Liver (tissue), 3 donors: ENCODE measurements around the gene HPCAL1.

Source experiments
- CTCF ChIP-seq: fragments of 150-350 bp; IDR thresholded peaks from 2 replicates; pipeline ENCODE4 v1.5.1; 2017; ENCODE audit warnings: improper control_type of control experiment, low read depth, low read length; ENCODE audit not compliant: missing input control
- GABPA ChIP-seq, 2 donors: IDR thresholded peaks in 1 of 2; conservative IDR thresholded peaks in 1 of 2; 2 replicates each; pipeline ENCODE4 v1.6.1; 2016; ENCODE audit warnings: antibody characterized with exemption in 2 of 2, mild to moderate bottlenecking in 1 of 2, moderate library complexity in 1 of 2
- JUND ChIP-seq, 2 donors: IDR thresholded peaks; 2 replicates each; pipeline ENCODE4 v1.6.1; 2016; ENCODE audit warnings: antibody characterized with exemption in 2 of 2
- RAD21 ChIP-seq, 2 donors: IDR thresholded peaks; 2 replicates each; pipeline ENCODE4 v1.6.1; 2016; ENCODE audit warnings: antibody characterized with exemption in 2 of 2, mild to moderate bottlenecking in 2 of 2
- SP1 ChIP-seq: IDR thresholded peaks from 2 replicates; pipeline ENCODE4 v1.6.1; 2018; ENCODE audit warnings: antibody characterized with exemption, mild to moderate bottlenecking
- TF ChIP-seq, protein P1 (sequence below): IDR thresholded peaks from 2 replicates; pipeline ENCODE4 v1.6.1; 2016; ENCODE audit warnings: antibody characterized with exemption, mild to moderate bottlenecking
- TF ChIP-seq, protein P2 (sequence below): IDR thresholded peaks from 2 replicates; pipeline ENCODE4 v1.6.1; 2016; ENCODE audit warnings: antibody characterized with exemption
- donor health status: healthy.
- donor health status: healthy.

GRCh38 chr2:10359246-10359645, 56.5 kb downstream of the HPCAL1 start:
- no peak for TF ChIP-seq GABPA (IDR thresholded peaks at IDR 0.05 in 1 of 2, conservative IDR thresholded peaks at IDR 0.05 in 1 of 2)
- TF ChIP-seq CTCF, result no peak
- TF ChIP-seq, protein P1, sequence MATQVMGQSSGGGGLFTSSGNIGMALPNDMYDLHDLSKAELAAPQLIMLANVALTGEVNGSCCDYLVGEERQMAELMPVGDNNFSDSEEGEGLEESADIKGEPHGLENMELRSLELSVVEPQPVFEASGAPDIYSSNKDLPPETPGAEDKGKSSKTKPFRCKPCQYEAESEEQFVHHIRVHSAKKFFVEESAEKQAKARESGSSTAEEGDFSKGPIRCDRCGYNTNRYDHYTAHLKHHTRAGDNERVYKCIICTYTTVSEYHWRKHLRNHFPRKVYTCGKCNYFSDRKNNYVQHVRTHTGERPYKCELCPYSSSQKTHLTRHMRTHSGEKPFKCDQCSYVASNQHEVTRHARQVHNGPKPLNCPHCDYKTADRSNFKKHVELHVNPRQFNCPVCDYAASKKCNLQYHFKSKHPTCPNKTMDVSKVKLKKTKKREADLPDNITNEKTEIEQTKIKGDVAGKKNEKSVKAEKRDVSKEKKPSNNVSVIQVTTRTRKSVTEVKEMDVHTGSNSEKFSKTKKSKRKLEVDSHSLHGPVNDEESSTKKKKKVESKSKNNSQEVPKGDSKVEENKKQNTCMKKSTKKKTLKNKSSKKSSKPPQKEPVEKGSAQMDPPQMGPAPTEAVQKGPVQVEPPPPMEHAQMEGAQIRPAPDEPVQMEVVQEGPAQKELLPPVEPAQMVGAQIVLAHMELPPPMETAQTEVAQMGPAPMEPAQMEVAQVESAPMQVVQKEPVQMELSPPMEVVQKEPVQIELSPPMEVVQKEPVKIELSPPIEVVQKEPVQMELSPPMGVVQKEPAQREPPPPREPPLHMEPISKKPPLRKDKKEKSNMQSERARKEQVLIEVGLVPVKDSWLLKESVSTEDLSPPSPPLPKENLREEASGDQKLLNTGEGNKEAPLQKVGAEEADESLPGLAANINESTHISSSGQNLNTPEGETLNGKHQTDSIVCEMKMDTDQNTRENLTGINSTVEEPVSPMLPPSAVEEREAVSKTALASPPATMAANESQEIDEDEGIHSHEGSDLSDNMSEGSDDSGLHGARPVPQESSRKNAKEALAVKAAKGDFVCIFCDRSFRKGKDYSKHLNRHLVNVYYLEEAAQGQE, result no peak
- TF ChIP-seq, protein P2, sequence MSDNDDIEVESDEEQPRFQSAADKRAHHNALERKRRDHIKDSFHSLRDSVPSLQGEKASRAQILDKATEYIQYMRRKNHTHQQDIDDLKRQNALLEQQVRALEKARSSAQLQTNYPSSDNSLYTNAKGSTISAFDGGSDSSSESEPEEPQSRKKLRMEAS, result no peak
- no peak for TF ChIP-seq RAD21 (IDR thresholded peaks at IDR 0.05)
- no peak for TF ChIP-seq JUND (IDR thresholded peaks at IDR 0.05)
- TF ChIP-seq SP1, result no peak
